Measurements from ENCODE around the gene PRDM16. TPM values are rescaled to one million over a fixed set of nuclear protein-coding genes. Genes with fewer than 3 reads are reported as not detected.

Gene PRDM16
- total RNA-seq, 1 experiment from 2014 or later: 1.6 TPM

DNA sequence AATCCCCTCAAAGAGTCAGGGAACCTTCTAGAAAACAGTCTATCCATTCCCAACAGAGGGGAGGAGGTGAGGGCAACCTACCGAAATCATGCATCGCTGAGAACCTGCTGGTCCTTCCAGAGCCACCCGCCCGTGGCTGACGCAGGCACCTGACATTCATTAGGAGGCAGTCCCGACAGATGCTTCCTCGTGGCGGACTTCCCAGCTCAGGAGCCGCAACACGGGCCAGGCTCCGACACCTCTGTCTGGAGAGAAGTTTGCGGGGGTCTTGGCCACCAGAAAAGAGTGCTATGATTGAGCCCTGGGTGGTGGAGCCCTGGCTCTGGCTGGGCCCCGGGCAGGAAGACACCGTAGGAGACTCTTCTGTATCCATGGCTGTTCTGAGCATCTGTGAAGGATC lies 299.1 kb downstream of the PRDM16 start (continued):
- TF ChIP-seq, protein P1, sequence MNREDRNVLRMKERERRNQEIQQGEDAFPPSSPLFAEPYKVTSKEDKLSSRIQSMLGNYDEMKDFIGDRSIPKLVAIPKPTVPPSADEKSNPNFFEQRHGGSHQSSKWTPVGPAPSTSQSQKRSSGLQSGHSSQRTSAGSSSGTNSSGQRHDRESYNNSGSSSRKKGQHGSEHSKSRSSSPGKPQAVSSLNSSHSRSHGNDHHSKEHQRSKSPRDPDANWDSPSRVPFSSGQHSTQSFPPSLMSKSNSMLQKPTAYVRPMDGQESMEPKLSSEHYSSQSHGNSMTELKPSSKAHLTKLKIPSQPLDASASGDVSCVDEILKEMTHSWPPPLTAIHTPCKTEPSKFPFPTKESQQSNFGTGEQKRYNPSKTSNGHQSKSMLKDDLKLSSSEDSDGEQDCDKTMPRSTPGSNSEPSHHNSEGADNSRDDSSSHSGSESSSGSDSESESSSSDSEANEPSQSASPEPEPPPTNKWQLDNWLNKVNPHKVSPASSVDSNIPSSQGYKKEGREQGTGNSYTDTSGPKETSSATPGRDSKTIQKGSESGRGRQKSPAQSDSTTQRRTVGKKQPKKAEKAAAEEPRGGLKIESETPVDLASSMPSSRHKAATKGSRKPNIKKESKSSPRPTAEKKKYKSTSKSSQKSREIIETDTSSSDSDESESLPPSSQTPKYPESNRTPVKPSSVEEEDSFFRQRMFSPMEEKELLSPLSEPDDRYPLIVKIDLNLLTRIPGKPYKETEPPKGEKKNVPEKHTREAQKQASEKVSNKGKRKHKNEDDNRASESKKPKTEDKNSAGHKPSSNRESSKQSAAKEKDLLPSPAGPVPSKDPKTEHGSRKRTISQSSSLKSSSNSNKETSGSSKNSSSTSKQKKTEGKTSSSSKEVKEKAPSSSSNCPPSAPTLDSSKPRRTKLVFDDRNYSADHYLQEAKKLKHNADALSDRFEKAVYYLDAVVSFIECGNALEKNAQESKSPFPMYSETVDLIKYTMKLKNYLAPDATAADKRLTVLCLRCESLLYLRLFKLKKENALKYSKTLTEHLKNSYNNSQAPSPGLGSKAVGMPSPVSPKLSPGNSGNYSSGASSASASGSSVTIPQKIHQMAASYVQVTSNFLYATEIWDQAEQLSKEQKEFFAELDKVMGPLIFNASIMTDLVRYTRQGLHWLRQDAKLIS (CRISPR knock-in tag; IDR thresholded peaks at IDR 0.05; ENCODE audit: borderline replicate concordance): no peak
- no peak for TF ChIP-seq NR1H2 (CRISPR knock-in tag; IDR thresholded peaks at IDR 0.05)
- no peak for TF ChIP-seq SP1 (CRISPR knock-in tag; conservative IDR thresholded peaks at IDR 0.05)

DNA sequence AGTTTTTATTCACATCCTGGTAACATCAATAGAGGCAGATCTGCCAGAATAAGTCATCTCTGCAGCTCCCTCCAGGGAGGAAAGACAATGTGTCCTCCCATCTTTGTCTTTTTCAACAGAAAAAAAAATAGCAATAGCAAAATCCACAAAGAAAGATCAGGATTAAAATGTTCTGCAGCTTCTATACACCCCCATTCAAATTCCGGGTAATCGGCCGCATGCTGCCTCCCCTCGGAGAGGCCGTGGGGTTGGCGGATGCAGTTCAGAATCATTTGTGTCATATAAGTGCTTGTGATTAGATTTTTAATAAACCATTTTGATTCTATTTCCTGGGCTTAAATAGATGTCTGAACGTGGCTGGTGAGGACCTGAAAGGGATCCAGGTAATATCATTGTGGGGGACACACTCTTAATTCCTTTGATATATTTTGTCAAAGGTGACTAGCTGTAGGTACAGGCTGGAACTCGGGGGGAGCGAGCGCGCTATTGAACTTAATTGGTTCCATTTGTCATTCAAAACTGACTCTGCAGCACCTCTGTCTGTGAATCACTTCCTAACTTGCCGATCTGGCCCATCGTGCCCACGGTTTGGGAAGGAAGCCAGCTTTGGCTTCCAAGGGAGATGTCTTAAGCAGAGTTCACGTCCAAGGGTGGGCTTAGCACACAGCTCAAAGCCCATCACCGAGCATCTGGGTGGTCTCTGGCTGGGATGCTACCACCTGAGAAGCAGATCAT lies 299.9 kb downstream of the PRDM16 start:
- ATAC-seq: peak; percentile 50; the same call in 1 of the 2 replicates
- ChIA-PET POLR2A (no interaction called here), CTCF (interaction anchor here (0.8 to 2.1 kb wide), 4 partner anchors 19 to 56 kb away, joined by 3 to 12 read pairs (median 6); no protein-coding TSS in a partner anchor)
- DNase-seq (ENCODE audit: low spot score): no peak
- 0 out of 2 replicates have a peak overlapping the region, but pooled peaks have one; percentile 52 for H3K27ac Mint-ChIP-seq
- H3K4me3 Mint-ChIP-seq: 0 out of 2 replicates have a peak overlapping the region, but pooled peaks have one; percentile 20
- H3K9me3 Mint-ChIP-seq: peaks cover 13% of the 10 kb centered on the region; the same call in 1 of the 2 replicates
- peaks cover 17% of the 10 kb centered on the region for H3K4me1 Mint-ChIP-seq
- no peaks in the 10 kb centered on the region for H3K36me3 Mint-ChIP-seq
- H3K27me3 Mint-ChIP-seq (ENCODE audit: low read depth): no peaks in the 10 kb centered on the region
- TF ChIP-seq, protein P2, sequence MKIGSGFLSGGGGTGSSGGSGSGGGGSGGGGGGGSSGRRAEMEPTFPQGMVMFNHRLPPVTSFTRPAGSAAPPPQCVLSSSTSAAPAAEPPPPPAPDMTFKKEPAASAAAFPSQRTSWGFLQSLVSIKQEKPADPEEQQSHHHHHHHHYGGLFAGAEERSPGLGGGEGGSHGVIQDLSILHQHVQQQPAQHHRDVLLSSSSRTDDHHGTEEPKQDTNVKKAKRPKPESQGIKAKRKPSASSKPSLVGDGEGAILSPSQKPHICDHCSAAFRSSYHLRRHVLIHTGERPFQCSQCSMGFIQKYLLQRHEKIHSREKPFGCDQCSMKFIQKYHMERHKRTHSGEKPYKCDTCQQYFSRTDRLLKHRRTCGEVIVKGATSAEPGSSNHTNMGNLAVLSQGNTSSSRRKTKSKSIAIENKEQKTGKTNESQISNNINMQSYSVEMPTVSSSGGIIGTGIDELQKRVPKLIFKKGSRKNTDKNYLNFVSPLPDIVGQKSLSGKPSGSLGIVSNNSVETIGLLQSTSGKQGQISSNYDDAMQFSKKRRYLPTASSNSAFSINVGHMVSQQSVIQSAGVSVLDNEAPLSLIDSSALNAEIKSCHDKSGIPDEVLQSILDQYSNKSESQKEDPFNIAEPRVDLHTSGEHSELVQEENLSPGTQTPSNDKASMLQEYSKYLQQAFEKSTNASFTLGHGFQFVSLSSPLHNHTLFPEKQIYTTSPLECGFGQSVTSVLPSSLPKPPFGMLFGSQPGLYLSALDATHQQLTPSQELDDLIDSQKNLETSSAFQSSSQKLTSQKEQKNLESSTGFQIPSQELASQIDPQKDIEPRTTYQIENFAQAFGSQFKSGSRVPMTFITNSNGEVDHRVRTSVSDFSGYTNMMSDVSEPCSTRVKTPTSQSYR (CRISPR knock-in tag; IDR thresholded peaks at IDR 0.05): no peak
- TF ChIP-seq, protein P3, sequence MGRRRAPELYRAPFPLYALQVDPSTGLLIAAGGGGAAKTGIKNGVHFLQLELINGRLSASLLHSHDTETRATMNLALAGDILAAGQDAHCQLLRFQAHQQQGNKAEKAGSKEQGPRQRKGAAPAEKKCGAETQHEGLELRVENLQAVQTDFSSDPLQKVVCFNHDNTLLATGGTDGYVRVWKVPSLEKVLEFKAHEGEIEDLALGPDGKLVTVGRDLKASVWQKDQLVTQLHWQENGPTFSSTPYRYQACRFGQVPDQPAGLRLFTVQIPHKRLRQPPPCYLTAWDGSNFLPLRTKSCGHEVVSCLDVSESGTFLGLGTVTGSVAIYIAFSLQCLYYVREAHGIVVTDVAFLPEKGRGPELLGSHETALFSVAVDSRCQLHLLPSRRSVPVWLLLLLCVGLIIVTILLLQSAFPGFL (CRISPR knock-in tag; IDR thresholded peaks at IDR 0.05; ENCODE audit: borderline replicate concordance): no peak
- TF ChIP-seq, protein P4, sequence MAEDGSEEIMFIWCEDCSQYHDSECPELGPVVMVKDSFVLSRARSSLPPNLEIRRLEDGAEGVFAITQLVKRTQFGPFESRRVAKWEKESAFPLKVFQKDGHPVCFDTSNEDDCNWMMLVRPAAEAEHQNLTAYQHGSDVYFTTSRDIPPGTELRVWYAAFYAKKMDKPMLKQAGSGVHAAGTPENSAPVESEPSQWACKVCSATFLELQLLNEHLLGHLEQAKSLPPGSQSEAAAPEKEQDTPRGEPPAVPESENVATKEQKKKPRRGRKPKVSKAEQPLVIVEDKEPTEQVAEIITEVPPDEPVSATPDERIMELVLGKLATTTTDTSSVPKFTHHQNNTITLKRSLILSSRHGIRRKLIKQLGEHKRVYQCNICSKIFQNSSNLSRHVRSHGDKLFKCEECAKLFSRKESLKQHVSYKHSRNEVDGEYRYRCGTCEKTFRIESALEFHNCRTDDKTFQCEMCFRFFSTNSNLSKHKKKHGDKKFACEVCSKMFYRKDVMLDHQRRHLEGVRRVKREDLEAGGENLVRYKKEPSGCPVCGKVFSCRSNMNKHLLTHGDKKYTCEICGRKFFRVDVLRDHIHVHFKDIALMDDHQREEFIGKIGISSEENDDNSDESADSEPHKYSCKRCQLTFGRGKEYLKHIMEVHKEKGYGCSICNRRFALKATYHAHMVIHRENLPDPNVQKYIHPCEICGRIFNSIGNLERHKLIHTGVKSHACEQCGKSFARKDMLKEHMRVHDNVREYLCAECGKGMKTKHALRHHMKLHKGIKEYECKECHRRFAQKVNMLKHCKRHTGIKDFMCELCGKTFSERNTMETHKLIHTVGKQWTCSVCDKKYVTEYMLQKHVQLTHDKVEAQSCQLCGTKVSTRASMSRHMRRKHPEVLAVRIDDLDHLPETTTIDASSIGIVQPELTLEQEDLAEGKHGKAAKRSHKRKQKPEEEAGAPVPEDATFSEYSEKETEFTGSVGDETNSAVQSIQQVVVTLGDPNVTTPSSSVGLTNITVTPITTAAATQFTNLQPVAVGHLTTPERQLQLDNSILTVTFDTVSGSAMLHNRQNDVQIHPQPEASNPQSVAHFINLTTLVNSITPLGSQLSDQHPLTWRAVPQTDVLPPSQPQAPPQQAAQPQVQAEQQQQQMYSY (CRISPR knock-in tag; IDR thresholded peaks at IDR 0.05): no peak
- TF ChIP-seq, protein P5, sequence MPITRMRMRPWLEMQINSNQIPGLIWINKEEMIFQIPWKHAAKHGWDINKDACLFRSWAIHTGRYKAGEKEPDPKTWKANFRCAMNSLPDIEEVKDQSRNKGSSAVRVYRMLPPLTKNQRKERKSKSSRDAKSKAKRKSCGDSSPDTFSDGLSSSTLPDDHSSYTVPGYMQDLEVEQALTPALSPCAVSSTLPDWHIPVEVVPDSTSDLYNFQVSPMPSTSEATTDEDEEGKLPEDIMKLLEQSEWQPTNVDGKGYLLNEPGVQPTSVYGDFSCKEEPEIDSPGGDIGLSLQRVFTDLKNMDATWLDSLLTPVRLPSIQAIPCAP (CRISPR knock-in tag; IDR thresholded peaks at IDR 0.05): no peak
- TF ChIP-seq IRF2 (CRISPR knock-in tag; IDR thresholded peaks at IDR 0.05; ENCODE audit: borderline replicate concordance, low read depth) (no peak), CREM (CRISPR knock-in tag; IDR thresholded peaks at IDR 0.05) (no peak)
